ENCODE results near the gene NOL4.

DNA sequence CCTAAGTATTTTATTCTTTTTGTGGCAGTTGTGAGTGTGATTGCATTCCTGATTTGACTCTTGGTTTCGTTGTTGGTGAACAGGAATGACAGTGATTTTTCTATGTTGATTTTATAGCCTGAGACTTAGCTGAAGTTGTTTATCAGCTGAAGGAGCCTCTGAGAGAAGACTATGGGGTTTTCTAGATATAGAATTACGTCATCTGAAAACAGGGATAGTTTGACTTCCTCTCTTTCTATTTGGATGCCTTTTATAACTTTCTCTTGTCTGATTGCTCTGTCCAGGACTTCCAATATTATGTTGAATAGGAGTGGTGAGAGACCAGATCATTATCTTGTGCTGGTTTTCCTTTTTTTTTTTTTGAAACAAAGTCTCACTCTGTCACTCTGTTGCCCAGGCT lies 18.0 kb upstream of the NOL4 start:
- TF ChIP-seq, protein P1, sequence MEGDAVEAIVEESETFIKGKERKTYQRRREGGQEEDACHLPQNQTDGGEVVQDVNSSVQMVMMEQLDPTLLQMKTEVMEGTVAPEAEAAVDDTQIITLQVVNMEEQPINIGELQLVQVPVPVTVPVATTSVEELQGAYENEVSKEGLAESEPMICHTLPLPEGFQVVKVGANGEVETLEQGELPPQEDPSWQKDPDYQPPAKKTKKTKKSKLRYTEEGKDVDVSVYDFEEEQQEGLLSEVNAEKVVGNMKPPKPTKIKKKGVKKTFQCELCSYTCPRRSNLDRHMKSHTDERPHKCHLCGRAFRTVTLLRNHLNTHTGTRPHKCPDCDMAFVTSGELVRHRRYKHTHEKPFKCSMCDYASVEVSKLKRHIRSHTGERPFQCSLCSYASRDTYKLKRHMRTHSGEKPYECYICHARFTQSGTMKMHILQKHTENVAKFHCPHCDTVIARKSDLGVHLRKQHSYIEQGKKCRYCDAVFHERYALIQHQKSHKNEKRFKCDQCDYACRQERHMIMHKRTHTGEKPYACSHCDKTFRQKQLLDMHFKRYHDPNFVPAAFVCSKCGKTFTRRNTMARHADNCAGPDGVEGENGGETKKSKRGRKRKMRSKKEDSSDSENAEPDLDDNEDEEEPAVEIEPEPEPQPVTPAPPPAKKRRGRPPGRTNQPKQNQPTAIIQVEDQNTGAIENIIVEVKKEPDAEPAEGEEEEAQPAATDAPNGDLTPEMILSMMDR (IDR thresholded peaks at IDR 0.05) = no peak
- TF ChIP-seq POLR2A (IDR thresholded peaks at IDR 0.05) = no peak

Measured in body of pancreas (tissue), 4 donors.